GM19463 (cell line): ENCODE data around the gene HDGFL2.
"Not testable (repeated sequence)": the region's sequence is repeated elsewhere in the genome, so short reads cannot be mapped to it uniquely, and the experiment has no call there.

Experiments
- ATAC-seq: cut with Tn5 transposase; IDR thresholded peaks from one replicate; pipeline ENCODE4 v1.9.1; 2021; ENCODE audit warnings: mild to moderate bottlenecking, moderate library complexity; ENCODE audit not compliant: unreplicated experiment

The HDGFL2 gene

GRCh38 chr19:4529924-4530522 lies 57.9 kb downstream of the HDGFL2 start:
- no peak for ATAC-seq

GRCh38 chr19:4531562-4532165 lies 59.6 kb downstream of the HDGFL2 start:
- no peak for ATAC-seq

GRCh38 chr19:4533334-4533733 lies 61.2 kb downstream of the HDGFL2 start:
- ATAC-seq, result no peak

GRCh38 chr19:4533835-4534424 lies 61.8 kb downstream of the HDGFL2 start:
- ATAC-seq, result no peak

- no peak for ATAC-seq
These were observed 63.0 kb downstream of the HDGFL2 start, which contains the start of gene PLIN5 for GRCh38 chr19:4534836-4535658. PLIN5 (minus strand) TSS chr19:4535224; CDS start chr19:4534074, 1,150 bp downstream.

- ATAC-seq, result no peak
These were observed 64.7 kb downstream of the HDGFL2 start for GRCh38 chr19:4536798-4537197.

- no peak for ATAC-seq
These were observed 66.0 kb downstream of the HDGFL2 start for GRCh38 chr19:4537953-4538600.

GRCh38 chr19:4538601-4538954 lies 66.5 kb downstream of the HDGFL2 start:
- ATAC-seq, result no peak

- no peak for ATAC-seq
These were observed 67.1 kb downstream of the HDGFL2 start for GRCh38 chr19:4539169-4539692.

GRCh38 chr19:4539693-4540581 lies 67.8 kb downstream of the HDGFL2 start, which contains the start of gene LRG1:
LRG1 (minus strand) TSS chr19:4540036; CDS start chr19:4540013, 23 bp downstream.
- ATAC-seq, result no peak

GRCh38 chr19:4541114-4541805 lies 69.2 kb downstream of the HDGFL2 start:
- ATAC-seq, result no peak

GRCh38 chr19:4541806-4542145 lies 69.7 kb downstream of the HDGFL2 start:
- not testable (repeated sequence) for ATAC-seq

- ATAC-seq, result no peak
These were observed 71.1 kb downstream of the HDGFL2 start for GRCh38 chr19:4542896-4543841.

- no peak for ATAC-seq
These were observed 71.9 kb downstream of the HDGFL2 start for GRCh38 chr19:4543842-4544647.

- no peak for ATAC-seq
These were observed 75.5 kb downstream of the HDGFL2 start for GRCh38 chr19:4547303-4548237.

GRCh38 chr19:4548238-4548584 lies 76.1 kb downstream of the HDGFL2 start:
- ATAC-seq, result no peak
